Measurements from ENCODE around the gene ADCY9. TPM values are rescaled to one million over a fixed set of nuclear protein-coding genes. Genes with fewer than 3 reads are reported as not detected.

The ADCY9 gene
- total RNA-seq, 2 donors from 2014 or later = 1.2 to 3.3 TPM

DNA sequence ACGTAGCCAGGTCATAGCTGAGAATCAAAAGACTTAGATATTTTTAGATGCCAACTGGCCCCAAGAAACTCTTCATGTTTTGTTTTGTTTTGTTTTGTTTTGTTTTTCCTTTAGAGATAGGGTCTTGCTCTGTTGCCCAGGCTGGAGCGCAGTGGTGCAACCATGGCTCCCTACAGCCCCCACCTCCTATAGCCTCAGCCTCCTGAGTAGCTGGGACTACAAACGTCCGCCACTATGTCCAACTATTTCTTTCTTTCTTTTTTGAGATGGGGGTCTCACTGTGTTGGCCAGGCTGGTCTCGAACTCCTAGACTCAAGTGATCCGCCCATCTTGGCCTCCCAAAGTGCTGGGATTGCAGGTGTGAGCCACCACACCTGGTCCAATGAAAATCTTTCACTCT, 107.1 kb downstream of the ADCY9 start:
- Mint-ChIP-seq H3K27me3 (ENCODE audit: insufficient read depth) (no peaks in the 10 kb centered on the region), H3K9me3 (no peaks in the 10 kb centered on the region), H3K4me1 (peaks cover 6% of the 10 kb centered on the region), H3K36me3 (ENCODE audit: low read depth) (no peaks in the 10 kb centered on the region), H3K4me3 (no peak overlapping the region), H3K27ac (no peak overlapping the region)
- H3K4me3 ChIP-seq (ENCODE audit: low read length) = no peak overlapping the region
- H3K4me1 ChIP-seq (ENCODE audit: control insufficient read depth, insufficient read depth, low read length) = no peaks in the 10 kb centered on the region
- DNase-seq = no peak
- 89 to 96% methylated on average over 6 of the region's 6 CpGs for WGBS, 2 experiments (ENCODE audit: insufficient coverage in 1 of 2, insufficient read length in 1 of 2)
- TF ChIP-seq, protein P1, sequence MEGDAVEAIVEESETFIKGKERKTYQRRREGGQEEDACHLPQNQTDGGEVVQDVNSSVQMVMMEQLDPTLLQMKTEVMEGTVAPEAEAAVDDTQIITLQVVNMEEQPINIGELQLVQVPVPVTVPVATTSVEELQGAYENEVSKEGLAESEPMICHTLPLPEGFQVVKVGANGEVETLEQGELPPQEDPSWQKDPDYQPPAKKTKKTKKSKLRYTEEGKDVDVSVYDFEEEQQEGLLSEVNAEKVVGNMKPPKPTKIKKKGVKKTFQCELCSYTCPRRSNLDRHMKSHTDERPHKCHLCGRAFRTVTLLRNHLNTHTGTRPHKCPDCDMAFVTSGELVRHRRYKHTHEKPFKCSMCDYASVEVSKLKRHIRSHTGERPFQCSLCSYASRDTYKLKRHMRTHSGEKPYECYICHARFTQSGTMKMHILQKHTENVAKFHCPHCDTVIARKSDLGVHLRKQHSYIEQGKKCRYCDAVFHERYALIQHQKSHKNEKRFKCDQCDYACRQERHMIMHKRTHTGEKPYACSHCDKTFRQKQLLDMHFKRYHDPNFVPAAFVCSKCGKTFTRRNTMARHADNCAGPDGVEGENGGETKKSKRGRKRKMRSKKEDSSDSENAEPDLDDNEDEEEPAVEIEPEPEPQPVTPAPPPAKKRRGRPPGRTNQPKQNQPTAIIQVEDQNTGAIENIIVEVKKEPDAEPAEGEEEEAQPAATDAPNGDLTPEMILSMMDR (conservative IDR thresholded peaks at IDR 0.05) = no peak
- H3K9ac ChIP-seq (ENCODE audit: extremely low read depth, low read length, poor library complexity, severe bottlenecking) = no peak overlapping the region
- H3K27ac ChIP-seq (ENCODE audit: low read depth, low read length) = no peak overlapping the region
- no peaks in the 10 kb centered on the region for H3K9me3 ChIP-seq (ENCODE audit: control insufficient read depth, low read length)
- no peaks in the 10 kb centered on the region for H3K36me3 ChIP-seq (ENCODE audit: control insufficient read depth, insufficient read depth, low read length)
- no peaks in the 10 kb centered on the region for H3K27me3 ChIP-seq (ENCODE audit: control insufficient read depth, insufficient read depth, low read length, poor library complexity, severe bottlenecking)

DNA sequence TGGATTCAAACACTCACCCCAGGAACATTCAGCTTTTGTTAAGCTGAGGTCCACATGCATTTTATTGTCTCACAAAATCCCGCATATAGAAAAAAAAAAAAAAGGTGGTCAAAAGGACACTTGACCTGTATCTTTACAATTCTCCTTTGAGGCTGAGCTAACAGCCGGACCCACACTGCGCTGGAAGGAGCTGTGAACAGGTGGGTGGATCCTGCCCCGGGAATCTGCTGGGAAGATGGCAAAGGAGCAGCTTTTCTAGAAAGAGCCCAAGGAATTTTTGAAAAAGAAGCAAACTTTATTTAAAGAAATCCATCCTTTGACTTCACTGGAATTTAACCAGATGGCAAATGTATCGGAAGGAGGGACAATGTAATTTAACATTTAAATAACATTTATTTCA, 108.1 kb downstream of the ADCY9 start:
- Histone ChIP-seq H3K27me3 (ENCODE audit: control insufficient read depth, insufficient read depth, low read length, poor library complexity, severe bottlenecking) (no peaks in the 10 kb centered on the region), H3K27ac (ENCODE audit: low read depth, low read length) (no peak overlapping the region), H3K4me3 (ENCODE audit: low read length) (no peak overlapping the region), H3K4me1 (ENCODE audit: control insufficient read depth, insufficient read depth, low read length) (no peaks in the 10 kb centered on the region), H3K9me3 (ENCODE audit: control insufficient read depth, low read length) (no peaks in the 10 kb centered on the region), H3K36me3 (ENCODE audit: control insufficient read depth, insufficient read depth, low read length) (no peaks in the 10 kb centered on the region), H3K9ac (ENCODE audit: extremely low read depth, low read length, poor library complexity, severe bottlenecking) (no peak overlapping the region)
- no peak overlapping the region for H3K4me3 Mint-ChIP-seq
- no peak for DNase-seq
- WGBS, 2 experiments (ENCODE audit: insufficient coverage in 1 of 2, insufficient read length in 1 of 2) = 77 to 79% methylated on average over 3 to 5 of the region's 5 CpGs
- H3K27ac Mint-ChIP-seq = no peak overlapping the region
- TF ChIP-seq, protein P1 (conservative IDR thresholded peaks at IDR 0.05) = no peak
- no peaks in the 10 kb centered on the region for H3K9me3 Mint-ChIP-seq
- H3K36me3 Mint-ChIP-seq (ENCODE audit: low read depth) = no peaks in the 10 kb centered on the region
- H3K4me1 Mint-ChIP-seq = peaks cover 6% of the 10 kb centered on the region
- H3K27me3 Mint-ChIP-seq (ENCODE audit: insufficient read depth) = no peaks in the 10 kb centered on the region

DNA sequence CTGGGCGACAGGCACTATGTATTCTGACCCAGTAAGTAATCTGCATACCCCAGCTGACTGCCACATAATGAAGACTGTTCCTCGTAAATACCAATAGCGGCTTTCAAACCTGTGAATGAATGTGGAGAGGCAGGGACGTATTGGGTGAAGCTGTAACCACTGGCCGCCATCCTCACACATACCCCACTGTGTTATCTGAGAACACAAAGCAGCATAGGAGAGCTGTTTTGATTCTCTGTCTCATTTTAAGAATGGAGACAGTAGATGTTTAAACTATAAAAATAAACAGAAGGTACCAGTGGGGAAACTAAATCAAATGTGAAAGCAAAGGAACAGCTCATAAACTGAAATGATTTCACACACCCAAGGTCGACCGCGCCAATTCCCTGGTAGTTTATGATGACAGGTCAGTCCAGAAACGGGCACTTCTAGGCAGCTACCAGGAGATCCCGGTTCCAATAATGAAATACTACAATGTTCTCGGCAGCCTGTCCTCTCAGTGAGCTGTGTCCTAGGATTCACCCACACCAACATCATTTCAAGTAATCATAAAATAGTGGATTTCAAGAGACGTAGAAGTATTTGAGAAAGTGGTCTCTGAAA, 109.7 kb downstream of the ADCY9 start:
- no peak overlapping the region for H3K27ac ChIP-seq (ENCODE audit: low read depth, low read length)
- no peaks in the 10 kb centered on the region for H3K9me3 ChIP-seq (ENCODE audit: control insufficient read depth, low read length)
- WGBS, 2 experiments (ENCODE audit: insufficient coverage in 1 of 2, insufficient read length in 1 of 2) = 91 to 98% methylated on average over 9 to 12 of the region's 12 CpGs
- Mint-ChIP-seq H3K36me3 (ENCODE audit: low read depth) (no peaks in the 10 kb centered on the region), H3K9me3 (no peaks in the 10 kb centered on the region), H3K27ac (no peak overlapping the region), H3K4me1 (peaks cover 6% of the 10 kb centered on the region), H3K27me3 (ENCODE audit: insufficient read depth) (no peaks in the 10 kb centered on the region), H3K4me3 (no peak overlapping the region)
- H3K27me3 ChIP-seq (ENCODE audit: control insufficient read depth, insufficient read depth, low read length, poor library complexity, severe bottlenecking) = no peaks in the 10 kb centered on the region
- H3K36me3 ChIP-seq (ENCODE audit: control insufficient read depth, insufficient read depth, low read length) = no peaks in the 10 kb centered on the region
- no peaks in the 10 kb centered on the region for H3K4me1 ChIP-seq (ENCODE audit: control insufficient read depth, insufficient read depth, low read length)
- DNase-seq = no peak
- H3K4me3 ChIP-seq (ENCODE audit: low read length) = no peak overlapping the region
- TF ChIP-seq, protein P1 (conservative IDR thresholded peaks at IDR 0.05) = no peak
- no peak overlapping the region for H3K9ac ChIP-seq (ENCODE audit: extremely low read depth, low read length, poor library complexity, severe bottlenecking)

Data from endodermal cell (in vitro differentiated cells).